Stomach smooth muscle (tissue), 2 donors: ENCODE data around the gene GADD45GIP1.
"Not testable (repeated sequence)": the region's sequence is repeated elsewhere in the genome, so short reads cannot be mapped to it uniquely, and the experiment has no call there.

Experiments
- H3K27ac ChIP-seq: one replicate; pipeline ENCODE4 v1.7.0; 2013; ENCODE audit warnings: mild to moderate bottlenecking, low read length, inconsistent platforms
- H3K27me3 ChIP-seq, 2 donors: one replicate each; pipeline ENCODE4 v1.7.0; 2013; ENCODE audit warnings: low read length in 2 of 2; ENCODE audit not compliant: insufficient read depth in 2 of 2, control insufficient read depth in 1 of 2
- H3K36me3 ChIP-seq, 2 donors: one replicate each; pipeline ENCODE4 v1.7.0; 2013; ENCODE audit warnings: low read length in 2 of 2; ENCODE audit not compliant: control insufficient read depth in 2 of 2, insufficient read depth in 2 of 2
- H3K4me1 ChIP-seq: one replicate; pipeline ENCODE4 v1.7.0; 2013; ENCODE audit warnings: low read length; ENCODE audit not compliant: control insufficient read depth, insufficient read depth
- H3K4me3 ChIP-seq, 2 donors: one replicate each; pipeline ENCODE4 v1.7.0; 2013; ENCODE audit warnings: low read length in 2 of 2
- H3K9ac ChIP-seq, 2 donors: one replicate each; pipeline ENCODE4 v1.7.0; 2013; ENCODE audit warnings: low read length in 2 of 2, mild to moderate bottlenecking in 1 of 2
- H3K9me3 ChIP-seq, 2 donors: one replicate each; pipeline ENCODE4 v1.7.0; 2013; ENCODE audit warnings: low read length in 2 of 2; ENCODE audit not compliant: control insufficient read depth in 2 of 2
- donor health status: healthy.
- donor health status: Pancreatic carcinoma.

GADD45GIP1 gene

DNA sequence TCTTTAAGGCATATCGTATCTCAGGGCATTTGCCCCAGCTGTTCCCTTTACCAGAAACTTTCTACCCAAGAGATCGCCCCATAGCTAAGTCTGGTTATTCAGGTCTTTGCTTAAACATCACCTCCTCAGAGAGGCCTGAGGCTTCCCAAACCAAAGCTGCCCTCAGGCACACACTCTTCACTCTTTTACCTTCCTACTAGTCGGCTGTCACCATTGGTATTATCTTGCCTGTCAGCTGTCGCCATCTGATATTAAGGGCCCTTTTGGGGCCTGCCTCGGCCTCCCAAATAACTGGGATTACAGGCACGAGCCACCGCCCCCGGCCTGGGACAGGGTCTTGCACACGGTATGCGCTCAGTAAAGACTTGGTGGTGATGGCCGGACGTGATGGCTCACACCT, 1.0 kb downstream of the GADD45GIP1 start:
- Histone ChIP-seq H3K27ac (peak overlapping the region; percentile 76), H3K9ac (no peak overlapping the region), H3K9me3 (no peaks in the 10 kb centered on the region), H3K4me3 (peak overlapping the region; percentile 93 to 95), H3K4me1 (peaks cover 28% of the 10 kb centered on the region), H3K27me3 (no peaks in the 10 kb centered on the region), H3K36me3 (peaks cover 11 to 17% of the 10 kb centered on the region in 2 donors)

DNA sequence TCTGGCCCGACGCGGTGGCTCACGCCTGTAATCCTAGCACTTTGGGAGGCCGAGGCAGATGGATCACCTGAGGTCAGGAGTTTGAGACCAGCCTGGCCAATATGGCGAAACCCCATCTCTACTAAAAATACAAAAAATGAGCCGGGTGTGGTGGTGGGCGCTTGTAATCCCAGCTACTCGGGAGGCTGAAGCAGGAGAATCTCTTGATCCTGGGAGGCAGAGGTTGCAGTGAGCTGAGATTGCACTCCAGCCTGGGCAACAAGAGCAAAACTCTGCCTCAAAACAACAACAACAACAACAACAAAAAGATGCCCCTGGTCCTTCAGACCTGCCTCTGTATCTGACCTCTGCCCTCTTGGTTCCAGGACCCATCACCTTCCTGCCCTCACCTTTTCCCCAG, 1.4 kb downstream of the GADD45GIP1 start:
- H3K27ac ChIP-seq: peak overlapping the region; percentile 76
- H3K27me3 ChIP-seq, H3K9ac ChIP-seq, H3K9me3 ChIP-seq: not testable (repeated sequence)
- peak overlapping the region in 1 of 2 donors; percentile 93 for H3K4me3 ChIP-seq
- peaks cover 11 to 18% of the 10 kb centered on the region in 2 donors for H3K36me3 ChIP-seq
- peaks cover 28% of the 10 kb centered on the region for H3K4me1 ChIP-seq

- H3K4me1 ChIP-seq: peaks cover 28% of the 10 kb centered on the region
- peaks cover 17 to 24% of the 10 kb centered on the region in 2 donors for H3K36me3 ChIP-seq
- no peak overlapping the region for H3K4me3 ChIP-seq
- no peaks in the 10 kb centered on the region for H3K9me3 ChIP-seq
- no peaks in the 10 kb centered on the region for H3K27me3 ChIP-seq
- H3K9ac ChIP-seq: no peak overlapping the region
- no peak overlapping the region for H3K27ac ChIP-seq
Observed at GRCh38 chr19:12954612-12954962, 2.4 kb downstream of the GADD45GIP1 start.

DNA sequence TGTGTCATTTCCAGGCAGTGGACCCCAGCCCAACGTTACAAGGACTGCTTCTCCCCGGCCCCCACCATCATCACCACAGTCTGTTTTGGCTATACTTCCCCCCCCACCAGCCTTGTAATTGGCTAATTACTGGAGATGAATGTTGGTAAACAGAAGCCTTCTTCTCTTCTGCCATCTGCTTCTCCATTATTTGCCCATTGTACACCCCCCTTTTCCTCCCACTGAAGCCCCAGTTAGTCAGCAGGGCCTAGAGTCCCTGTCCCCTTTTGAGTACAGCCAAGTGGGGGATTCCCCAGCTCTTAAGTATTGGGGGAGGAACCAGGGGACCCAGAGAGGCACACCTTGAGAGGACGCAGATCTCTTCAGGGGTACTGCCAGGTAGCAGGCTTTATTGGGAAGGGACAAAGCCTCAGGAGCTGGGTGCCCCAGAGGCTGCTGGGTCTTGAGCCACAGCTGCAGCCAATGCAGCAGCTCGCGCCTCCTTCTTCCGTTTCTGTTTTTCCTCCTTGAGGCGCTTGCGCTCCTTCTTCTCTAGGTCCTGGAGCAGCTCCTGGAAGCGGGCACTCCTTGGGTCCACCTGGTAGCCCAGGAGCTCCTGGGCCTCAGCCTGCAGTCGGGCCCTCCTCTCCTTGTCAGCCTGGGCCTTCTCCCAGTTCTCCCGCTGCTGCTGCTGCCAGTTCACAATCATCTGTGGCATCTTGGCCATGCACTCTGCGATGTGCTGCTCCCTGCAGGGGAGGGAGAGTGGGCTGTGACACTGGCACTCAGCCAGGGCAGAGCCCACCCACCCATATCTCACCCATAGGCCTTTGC, 3.0 kb downstream of the GADD45GIP1 start:
- Histone ChIP-seq H3K9ac (no peak overlapping the region), H3K4me1 (peaks cover 28% of the 10 kb centered on the region), H3K27ac (no peak overlapping the region), H3K36me3 (peaks cover 23 to 30% of the 10 kb centered on the region in 2 donors), H3K4me3 (no peak overlapping the region), H3K9me3 (no peaks in the 10 kb centered on the region), H3K27me3 (no peaks in the 10 kb centered on the region)

DNA sequence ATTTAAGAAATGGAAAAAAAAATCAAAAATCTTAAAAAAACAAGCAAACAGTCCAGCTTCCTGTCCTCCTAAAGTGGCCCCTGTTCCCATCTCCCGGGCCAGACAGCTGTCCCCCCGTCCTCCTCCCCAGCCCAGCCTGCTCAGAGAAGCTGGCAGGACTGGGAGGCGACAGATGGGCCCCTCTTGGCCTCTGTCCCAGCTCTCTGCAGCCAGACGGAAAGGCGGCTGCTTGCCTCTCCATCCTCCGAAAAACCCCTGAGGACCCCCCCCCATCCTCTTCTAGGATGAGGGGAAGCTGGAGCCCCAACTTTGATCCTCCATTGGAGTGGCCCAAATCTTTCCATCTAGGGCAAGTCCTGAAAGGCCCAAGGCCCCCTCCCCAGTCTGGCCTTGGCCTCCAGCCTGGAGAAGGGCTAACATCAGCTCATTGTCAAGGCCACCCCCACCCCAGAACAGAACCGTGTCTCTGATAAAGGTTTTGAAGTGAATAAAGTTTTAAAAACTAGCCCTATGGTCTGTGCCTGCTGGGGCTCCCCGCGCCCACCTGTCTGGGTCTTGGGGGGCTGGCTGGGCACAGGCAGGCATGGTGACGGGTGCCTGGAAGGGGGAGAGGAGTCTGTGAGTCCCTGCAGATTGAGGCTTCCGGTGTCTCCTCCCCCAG, 3.8 kb downstream of the GADD45GIP1 start:
- Histone ChIP-seq H3K9me3 (no peaks in the 10 kb centered on the region), H3K36me3 (peaks cover 31 to 38% of the 10 kb centered on the region in 2 donors), H3K4me1 (peaks cover 28% of the 10 kb centered on the region), H3K27me3 (no peaks in the 10 kb centered on the region), H3K4me3 (no peak overlapping the region), H3K9ac (no peak overlapping the region), H3K27ac (no peak overlapping the region)

DNA sequence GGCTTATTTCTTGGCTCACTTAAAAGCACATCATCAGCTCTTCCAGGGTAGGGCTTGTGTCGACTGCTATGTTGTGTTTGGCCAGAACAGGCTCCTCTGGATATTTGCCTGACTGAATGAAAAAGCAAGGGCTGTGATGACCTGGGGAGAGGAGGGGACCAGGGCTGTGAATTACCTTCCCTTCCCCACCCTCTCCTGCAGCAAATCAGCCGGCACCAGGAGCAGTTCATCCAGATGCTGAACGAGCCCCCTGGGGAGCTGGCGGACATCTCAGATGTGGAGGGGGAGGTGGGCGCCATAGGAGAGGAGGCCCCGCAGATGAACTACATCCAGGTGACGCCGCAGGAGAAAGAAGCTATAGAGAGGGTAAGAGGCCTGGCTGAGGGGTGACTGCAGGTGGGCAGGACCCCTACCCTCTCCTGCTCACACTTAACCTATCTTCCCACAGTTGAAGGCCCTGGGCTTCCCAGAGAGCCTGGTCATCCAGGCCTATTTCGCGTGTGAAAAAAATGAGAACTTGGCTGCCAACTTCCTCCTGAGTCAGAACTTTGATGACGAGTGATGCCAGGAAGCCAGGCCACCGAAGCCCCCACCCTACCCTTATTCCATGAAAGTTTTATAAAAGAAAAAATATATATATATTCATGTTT, 4.4 kb downstream of the GADD45GIP1 start:
- no peaks in the 10 kb centered on the region for H3K27me3 ChIP-seq
- no peak overlapping the region for H3K9ac ChIP-seq
- peaks cover 31% of the 10 kb centered on the region for H3K4me1 ChIP-seq
- no peak overlapping the region for H3K4me3 ChIP-seq
- H3K9me3 ChIP-seq: no peaks in the 10 kb centered on the region
- H3K36me3 ChIP-seq: peaks cover 36 to 43% of the 10 kb centered on the region in 2 donors
- no peak overlapping the region for H3K27ac ChIP-seq

GRCh38 chr19:12952050-12952449, 5.0 kb downstream of the GADD45GIP1 start:
- Histone ChIP-seq H3K36me3 (peaks cover 39 to 46% of the 10 kb centered on the region in 2 donors), H3K4me1 (peaks cover 36% of the 10 kb centered on the region)
- not testable (repeated sequence) for H3K9me3 ChIP-seq, H3K27ac ChIP-seq, H3K9ac ChIP-seq, H3K4me3 ChIP-seq, H3K27me3 ChIP-seq

DNA sequence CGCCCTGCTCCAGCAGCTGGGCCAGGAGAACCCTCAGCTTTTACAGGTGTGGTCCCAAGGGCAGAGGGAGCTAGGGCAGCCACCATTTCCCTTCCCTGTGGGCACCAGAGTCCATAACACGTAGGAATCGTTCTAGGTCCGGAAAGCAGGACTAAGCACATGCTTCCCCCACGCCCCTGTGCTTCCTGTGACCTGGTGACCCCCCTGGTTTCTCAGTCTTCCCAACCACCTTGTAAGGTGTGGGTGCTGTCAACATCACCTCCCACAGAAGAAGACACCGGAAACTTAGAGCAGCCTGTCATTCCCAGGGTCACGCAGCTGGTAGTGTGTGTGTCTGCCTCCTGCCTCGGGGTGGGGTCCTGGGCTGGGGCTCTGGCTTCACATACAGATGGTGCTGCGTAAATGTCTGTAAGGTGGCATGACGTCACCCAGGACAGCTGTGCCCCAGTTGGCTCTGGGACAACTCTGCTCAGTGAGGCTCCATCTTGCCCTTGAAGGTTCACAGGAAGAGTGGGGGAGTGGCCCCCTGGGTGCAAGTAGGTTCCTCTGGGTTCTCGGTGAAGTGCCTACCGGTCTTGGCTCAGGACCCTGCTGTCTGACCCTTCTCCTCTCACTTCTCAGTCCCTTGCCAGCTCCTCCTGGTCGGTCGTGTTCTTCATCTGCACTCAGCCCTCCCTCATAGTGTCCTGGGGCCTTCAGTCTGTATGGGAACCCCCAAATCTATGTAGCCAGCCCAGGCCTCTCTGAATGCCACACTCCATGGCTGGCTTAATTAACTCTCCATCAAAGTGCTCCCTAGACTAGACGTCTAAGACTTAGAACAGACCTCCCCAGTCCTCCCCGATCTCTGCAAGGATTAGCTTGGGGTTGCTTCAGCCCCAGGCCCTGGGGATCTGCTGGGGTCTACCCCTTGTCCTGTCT, 7.4 kb downstream of the GADD45GIP1 start:
- no peak overlapping the region for H3K9ac ChIP-seq
- peaks cover 36 to 44% of the 10 kb centered on the region in 2 donors for H3K36me3 ChIP-seq
- H3K4me3 ChIP-seq: no peak overlapping the region
- no peaks in the 10 kb centered on the region for H3K27me3 ChIP-seq
- peaks cover 35% of the 10 kb centered on the region for H3K4me1 ChIP-seq
- H3K27ac ChIP-seq: no peak overlapping the region
- no peaks in the 10 kb centered on the region for H3K9me3 ChIP-seq

DNA sequence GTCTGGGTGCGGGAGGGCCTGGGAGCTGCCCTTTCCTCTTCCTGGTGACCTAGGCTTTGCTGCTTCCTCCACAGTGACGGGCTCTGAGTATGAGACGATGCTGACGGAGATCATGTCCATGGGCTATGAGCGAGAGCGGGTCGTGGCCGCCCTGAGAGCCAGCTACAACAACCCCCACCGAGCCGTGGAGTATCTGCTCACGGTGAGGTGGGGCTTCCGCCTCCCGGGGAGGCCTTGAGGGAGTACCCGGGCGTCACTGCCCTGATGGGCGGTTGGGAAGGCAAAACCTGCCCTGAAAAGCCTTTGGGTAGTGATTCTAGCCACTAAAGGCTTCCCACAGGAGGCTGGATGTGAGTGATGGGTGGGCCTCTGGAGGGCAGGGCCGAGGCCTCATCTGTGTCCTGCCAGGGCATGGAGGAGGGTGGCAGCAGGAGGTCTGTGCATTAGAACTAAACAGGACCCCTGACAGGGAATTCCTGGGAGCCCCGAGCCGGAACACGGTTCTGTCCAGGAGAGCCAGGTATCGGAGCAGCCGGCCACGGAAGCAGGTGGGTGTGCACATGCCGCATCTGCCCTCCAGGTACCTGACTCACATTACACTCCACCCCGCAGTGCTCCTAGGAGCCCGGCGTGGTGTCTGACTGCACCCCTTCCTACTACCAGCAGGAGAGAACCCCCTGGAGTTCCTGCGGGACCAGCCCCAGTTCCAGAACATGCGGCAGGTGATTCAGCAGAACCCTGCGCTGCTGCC, 8.2 kb downstream of the GADD45GIP1 start:
- H3K9me3 ChIP-seq: no peaks in the 10 kb centered on the region
- H3K9ac ChIP-seq: no peak overlapping the region
- H3K27me3 ChIP-seq: no peaks in the 10 kb centered on the region
- H3K4me1 ChIP-seq: peaks cover 31% of the 10 kb centered on the region
- H3K4me3 ChIP-seq: no peak overlapping the region
- peaks cover 28 to 42% of the 10 kb centered on the region in 2 donors for H3K36me3 ChIP-seq
- no peak overlapping the region for H3K27ac ChIP-seq
